HS-5 (cell line): ENCODE data around the gene USHBP1.

Experiments used
- DNase-seq: peaks from one replicate; pipeline ENCODE4 v3.0.0-alpha.2; 2012; ENCODE audit warnings: low read depth

USHBP1 gene

DNA sequence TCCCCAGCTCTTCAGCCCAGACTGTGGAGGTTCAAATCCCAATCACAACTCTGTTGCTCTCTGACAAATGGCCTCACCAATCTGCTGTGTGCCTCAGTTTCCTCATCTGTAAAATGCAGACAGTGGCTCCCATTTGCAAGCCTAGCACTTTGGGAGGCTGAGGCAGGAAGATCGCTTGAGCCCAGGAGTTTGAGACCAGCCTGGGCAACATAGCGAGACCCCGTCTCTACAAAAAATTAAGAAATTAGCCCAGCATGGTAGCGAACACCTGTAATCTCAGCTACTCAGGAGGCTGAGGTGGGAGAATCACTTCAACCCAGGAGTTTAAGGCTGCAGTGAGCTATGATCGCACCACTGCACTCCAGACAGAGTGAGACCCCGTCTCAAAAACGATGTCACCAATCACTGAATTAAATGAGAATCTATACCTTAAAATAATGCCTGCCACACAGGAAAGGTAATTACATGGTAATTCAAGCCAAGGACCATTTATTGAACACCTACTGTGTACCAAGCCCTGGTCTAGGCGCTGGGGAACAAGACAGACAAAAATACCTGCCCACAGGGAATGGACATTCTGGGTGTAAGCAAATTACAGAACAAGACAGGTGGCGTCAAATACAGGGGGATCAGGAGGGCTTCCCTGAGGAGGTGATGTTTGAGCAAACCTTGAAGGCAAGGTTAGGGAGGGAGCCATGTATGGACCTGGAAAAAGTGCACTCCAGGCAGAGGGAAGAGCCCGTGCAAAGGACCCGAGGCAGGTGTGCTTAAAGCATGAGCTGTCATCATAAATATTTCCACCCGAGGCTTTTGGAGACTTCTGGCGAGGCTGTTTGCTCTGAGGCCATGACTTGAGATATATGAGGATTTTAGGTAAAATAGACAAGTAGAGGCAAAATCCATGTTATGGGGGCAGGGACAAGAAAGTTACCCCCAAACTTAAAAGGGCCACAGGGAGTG lies 26.5 kb downstream of the USHBP1 start:
- DNase-seq = no peak

- DNase-seq = no peak
These were observed 27.6 kb downstream of the USHBP1 start for GRCh38 chr19:17236811-17237543.

- DNase-seq = no peak
These were observed 28.4 kb downstream of the USHBP1 start for GRCh38 chr19:17235971-17236777.

- no peak for DNase-seq
These were observed 29.1 kb downstream of the USHBP1 start for GRCh38 chr19:17235300-17235970.

DNA sequence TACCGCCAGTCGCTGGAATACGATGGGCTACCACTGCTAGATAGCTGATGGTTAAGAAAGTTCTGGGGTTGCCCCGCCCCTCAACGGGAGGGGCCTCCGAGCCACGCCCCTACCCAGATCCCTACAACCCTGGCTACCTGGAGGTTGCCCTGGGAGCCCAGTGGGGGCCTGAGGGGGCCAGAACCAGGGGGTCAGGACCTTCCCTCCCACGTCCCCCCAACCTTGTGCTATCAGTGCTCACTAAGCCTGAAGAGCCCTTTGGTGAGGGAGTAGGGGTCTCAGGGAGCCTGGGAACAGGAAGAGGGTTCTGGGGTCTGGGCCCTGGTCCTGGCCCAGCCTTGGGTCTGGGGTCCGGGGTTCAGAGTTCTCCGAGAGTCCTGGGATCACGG lies 29.6 kb downstream of the USHBP1 start:
- no peak for DNase-seq

- no peak for DNase-seq
These were observed 32.3 kb downstream of the USHBP1 start for GRCh38 chr19:17232258-17232657.

DNA sequence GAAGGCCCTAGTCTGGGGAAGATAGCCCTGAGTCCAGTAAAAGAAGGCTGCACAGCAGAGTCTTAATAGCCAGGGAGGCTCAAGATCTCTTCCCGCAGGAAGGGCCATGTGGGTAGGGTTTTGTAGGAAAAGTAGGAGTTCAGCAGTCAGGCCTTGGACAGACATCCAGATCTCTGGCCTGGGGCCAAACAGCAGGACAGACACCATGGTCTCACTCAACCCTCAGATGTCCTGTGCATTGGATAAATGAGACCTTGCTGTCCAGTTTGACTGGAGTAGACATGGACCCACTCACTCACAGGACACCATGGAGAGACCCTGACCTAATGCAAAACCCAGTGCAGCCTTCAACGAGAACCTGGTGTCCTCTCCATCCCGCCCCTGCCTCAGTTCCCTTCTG lies 34.7 kb downstream of the USHBP1 start:
- DNase-seq = no peak

DNA sequence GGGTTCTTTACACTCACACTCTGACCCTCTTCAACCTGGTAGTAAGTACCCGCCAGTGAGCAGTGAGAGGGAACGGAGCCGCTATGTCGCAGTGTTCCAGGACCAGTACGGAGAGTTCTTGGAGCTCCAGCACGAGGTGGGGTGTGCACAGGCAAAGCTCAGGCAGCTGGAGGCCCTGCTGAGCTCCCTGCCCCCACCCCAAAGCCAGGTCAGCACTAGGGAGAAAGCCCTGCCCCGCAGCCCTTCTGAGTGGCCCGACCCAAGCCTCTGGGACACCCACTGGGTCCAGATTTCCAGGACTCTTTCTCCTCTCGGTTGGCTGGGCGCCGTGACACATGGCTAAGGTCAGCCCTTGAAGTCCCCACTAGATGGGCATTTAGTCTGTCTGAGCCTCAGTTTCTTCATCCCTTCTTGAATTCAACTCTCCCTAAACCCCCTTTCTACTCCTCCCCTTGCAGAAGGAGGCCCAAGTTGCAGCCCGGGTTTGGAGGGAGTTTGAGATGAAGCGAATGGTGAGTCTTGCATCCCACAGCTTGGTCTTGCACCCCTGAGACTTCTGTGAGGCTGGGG lies 36.7 kb downstream of the USHBP1 start:
- DNase-seq = no peak

GRCh38 chr19:17226002-17226933 lies 38.3 kb downstream of the USHBP1 start, which contains the start of gene OCEL1:
Gene OCEL1, plus strand, starts transcription at chr19:17226226. Its CDS starts 22 bp downstream, at chr19:17226248.
- DNase-seq = peak; percentile 85

DNA sequence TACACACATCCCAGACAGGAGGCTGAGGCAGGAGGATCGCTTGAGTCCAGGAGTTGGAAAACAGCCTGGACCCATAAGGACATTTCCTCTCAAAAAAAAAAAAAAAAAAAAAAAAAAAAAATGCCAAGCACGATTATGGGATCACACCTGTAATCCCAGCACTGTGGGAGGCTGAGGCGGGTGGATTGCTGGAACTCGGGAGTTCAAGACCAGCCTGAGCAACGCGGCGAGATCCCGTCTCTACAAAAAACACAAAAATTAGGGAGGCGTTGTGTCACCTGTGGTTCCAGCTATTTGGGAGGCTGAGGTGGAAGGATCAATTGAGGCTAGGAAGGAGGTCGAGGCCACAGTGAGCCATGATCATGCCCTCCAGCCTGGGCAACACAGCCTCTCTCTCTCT lies 39.5 kb downstream of the USHBP1 start:
- DNase-seq = no peak

DNA sequence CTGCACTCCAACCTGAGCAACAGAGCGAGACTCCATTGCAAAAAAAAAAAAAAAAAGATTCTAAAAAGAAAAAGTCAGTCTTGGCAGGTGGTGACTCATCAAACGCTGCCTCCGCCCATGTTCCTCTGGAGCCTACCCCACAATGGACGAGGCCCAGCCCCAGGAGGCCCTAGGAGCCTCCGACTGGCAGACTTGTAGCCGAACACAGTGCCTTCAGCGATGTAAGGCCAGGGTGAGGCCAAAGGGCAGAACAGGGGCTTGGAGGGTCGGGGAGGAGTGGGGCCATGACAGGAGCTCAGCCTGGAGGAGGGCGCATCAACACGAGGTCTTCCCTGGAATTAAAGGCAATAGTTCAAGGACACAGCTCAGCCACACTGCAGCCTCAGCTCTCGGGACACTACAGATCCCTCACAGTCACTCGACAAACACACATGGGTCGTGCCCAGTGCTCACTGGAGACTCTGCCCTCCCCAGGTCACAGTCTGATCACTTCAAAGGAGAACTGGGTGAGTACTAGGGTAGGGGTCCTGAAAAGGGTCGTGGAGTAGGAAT lies 44.3 kb downstream of the USHBP1 start:
- DNase-seq = no peak

DNA sequence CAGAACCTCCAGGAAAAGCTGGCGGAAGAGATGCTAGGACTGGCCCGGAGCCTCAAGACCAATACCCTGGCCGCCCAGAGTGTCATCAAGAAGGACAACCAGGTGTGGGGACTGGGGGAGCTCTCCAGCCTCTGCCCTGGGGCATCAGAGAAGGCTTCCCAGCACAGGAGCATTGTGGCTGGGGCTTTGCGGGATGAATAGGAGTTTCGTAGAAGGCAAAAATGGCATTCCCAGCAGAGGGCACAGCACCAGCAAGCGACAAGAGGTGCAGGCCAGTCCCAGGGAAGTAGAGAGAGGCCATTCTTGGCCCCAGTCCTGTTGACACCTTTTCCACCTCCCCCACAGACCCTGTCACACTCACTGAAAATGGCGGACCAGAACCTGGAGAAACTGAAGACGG lies 45.3 kb downstream of the USHBP1 start:
- DNase-seq = no peak

DNA sequence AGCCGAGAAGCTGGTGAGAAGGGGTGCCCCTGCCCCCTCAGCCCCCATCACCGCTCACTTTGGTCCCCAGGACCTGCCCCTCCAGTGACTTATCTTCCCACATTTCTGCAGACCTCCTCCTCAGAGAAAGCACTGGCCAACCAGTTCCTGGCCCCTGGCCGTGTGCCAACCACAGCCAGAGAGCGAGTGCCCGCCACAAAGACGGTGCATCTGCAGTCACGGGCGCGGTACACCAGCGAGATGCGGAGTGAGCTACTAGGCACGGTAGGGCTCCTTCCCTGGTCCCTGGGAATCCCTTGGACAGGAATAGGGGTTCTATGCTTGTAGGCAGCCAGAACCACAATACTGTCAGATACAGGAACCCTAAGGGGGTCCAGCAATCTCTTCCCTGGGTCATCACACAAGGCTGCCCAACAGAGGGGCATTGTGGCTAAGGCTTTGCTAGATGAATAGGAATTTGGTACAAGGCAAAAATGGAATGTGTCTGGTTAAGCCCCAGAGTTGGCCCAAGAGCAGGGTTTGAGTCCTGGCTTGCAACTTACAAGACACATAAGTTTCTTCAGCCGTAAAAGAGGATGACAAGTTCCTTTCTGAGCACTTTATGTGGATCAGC lies 48.4 kb downstream of the USHBP1 start:
- no peak for DNase-seq

DNA sequence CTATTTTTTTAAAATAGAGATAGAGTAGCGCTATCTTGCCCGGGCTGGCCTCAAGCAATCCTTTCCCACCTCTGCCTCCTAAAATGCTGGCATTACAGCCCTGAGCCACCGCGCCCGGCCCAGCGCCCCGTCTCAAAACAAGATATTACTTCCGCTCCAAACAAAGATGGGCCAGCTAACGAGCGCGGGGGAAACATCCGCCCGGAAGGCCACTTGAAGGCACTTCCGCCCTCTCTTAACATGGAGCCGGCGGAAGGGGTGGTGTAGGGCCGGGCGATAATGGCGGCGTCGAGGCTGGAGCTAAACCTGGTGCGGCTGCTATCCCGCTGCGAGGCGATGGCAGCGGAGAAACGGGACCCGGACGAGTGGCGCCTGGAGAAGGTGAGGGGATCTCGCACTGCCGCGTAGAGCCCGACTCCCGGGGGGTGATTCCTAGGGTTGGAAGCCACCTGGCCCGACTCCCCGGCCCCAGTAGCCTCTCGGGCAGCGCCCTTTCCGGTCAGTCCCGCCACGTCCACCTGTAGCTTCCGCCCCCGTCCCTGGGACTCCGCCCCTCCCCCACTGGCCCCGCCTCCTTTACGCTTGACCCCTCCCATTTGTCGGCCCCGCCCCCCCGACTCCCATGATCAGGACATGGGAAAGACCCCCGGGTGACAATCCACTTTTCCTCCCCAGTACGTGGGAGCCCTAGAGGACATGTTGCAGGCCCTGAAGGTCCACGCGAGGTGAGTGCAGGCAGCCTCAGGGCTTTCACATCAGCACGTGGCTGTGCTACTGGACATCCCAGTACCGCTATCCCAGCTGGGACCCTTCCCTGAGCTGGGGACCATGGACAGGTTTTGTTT lies 49.2 kb downstream of the USHBP1 start, which contains the start of gene USE1:
TSS of gene USE1 (plus strand) at position 231 of the 845 bp plus-strand sequence. CDS start at position 280, 49 bp downstream.
- peak; percentile 59 for DNase-seq

GRCh38 chr19:17214508-17215126 lies 49.9 kb downstream of the USHBP1 start:
- no peak for DNase-seq

DNA sequence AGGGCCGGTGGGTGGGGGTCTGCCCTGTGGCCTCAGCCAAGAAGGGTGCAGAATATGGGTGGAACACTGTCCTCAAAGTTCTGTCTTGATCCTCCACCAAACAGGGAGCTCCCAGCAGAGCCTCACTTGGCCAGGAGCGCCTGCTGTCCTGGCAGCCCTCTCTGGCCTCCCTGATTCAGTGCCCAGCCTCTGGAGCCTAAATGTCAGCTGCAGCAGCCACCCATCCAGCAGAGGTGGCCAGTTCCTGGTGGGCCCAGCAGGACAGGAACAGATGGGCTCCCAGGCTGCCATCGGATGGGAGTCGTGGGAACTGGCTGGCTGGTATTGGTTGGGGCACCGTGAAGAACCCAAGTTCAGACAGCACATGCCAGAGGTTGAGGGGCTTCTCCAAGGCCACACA lies 51.2 kb downstream of the USHBP1 start:
- DNase-seq = no peak

DNA sequence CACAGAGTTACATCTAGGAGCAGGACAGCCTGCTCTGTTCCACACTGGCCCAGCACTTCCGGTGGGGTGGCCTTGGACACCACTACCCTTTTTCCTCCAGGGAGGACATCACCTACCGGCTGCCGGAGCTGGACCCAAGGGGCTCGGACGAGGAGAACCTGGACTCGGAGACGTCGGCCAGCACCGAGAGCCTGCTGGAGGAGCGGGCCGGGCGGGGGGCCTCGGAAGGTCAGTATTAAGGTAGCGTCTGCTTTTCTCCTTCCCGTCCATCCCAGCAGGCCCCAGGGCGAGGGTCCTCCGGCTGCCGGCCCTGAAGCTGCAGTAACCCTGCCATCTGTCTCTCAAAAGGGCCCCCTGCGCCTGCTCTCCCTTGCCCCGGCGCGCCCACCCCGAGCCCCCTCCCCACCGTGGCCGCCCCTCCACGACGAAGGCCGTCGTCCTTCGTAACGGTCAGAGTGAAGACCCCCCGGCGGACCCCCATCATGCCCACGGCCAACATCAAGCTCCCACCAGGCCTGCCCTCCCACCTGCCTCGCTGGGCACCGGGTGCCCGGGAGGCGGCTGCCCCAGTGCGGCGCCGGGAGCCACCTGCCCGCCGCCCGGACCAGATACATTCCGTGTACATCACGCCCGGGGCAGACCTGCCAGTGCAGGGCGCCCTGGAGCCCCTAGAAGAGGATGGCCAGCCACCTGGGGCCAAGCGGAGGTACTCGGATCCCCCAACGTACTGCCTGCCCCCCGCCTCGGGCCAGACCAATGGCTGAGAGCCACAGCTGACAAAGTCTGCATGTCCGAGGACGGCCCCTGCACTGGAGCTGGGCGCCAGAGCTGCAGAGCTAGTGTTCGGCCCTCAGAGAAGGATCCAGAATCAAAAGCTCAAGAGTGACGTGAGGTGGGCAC lies 52.7 kb downstream of the USHBP1 start:
- DNase-seq = no peak
